ENCODE measurements around the gene CCL13.

Gene CCL13

GRCh38 chr17:34364751-34365150, 8.5 kb downstream of the CCL13 start:
- DNase-seq = no peak

GRCh38 chr17:34365340-34365739, 9.1 kb downstream of the CCL13 start:
- no peak for DNase-seq

GRCh38 chr17:34366010-34366409, 9.7 kb downstream of the CCL13 start:
- no peak for DNase-seq

- no peak for DNase-seq
Measured at GRCh38 chr17:34366529-34367107, 10.3 kb downstream of the CCL13 start.

GRCh38 chr17:34367486-34368195, 11.4 kb downstream of the CCL13 start:
- no peak for DNase-seq

DNA sequence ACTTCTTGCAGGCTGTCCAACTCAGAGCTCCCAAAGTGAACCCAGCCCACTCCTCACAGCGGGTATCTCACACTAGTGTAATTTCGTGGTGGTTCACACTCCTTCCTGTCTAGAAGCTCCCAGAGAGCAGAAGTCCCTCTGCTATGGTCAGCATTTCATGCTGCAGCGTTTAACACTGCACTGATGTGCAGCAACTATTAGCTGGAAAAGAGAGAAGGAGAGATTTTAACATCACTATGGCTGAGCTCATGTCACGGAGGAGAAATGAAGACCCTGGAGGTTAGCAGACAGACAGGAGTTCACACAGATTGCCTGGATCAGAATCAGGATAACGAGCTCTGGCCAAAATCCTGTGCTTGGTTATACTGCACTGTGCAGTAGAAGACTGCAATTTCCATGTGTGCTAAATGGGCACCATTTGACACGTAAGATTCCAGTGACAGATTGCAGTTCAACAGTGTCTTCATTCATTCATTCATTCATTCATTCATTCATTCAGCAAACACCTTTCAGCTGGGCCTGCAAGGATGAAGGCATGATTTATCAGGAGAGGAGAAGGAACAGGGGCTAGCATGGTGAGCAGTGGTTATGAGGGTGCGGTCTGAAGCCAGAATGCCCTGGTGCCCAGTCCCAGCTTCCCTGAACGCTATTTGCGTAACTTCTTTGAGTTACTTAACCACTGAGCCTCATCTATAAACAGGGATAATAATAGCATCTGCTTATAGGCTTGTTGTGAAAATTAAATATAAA, 12.1 kb downstream of the CCL13 start:
- DNase-seq = no peak

GRCh38 chr17:34368946-34369500, 12.7 kb downstream of the CCL13 start:
- no peak for DNase-seq

DNA sequence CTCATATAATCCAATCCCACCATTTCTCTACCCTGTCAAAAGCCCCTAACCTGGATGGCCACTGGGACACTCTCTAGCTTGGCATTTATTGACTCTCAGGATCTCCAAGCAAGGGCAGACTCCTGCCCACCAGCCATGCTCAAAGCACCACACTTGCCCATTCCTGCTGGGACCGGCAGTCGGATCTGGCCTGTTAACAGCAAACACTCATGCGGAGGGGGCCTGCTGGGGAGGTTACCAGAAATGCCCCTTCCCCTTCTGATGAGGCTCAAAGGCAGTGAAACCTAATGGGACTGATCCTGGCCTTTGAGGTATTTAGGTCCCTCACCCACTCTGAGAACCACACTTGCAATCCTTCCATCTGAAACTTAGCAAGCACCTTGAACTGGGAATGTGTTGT, 13.3 kb downstream of the CCL13 start:
- DNase-seq = no peak

- DNase-seq = no peak
Measured at GRCh38 chr17:34370376-34370996, 14.2 kb downstream of the CCL13 start.

- no peak for DNase-seq
Measured at GRCh38 chr17:34370997-34371395, 14.7 kb downstream of the CCL13 start.

DNA sequence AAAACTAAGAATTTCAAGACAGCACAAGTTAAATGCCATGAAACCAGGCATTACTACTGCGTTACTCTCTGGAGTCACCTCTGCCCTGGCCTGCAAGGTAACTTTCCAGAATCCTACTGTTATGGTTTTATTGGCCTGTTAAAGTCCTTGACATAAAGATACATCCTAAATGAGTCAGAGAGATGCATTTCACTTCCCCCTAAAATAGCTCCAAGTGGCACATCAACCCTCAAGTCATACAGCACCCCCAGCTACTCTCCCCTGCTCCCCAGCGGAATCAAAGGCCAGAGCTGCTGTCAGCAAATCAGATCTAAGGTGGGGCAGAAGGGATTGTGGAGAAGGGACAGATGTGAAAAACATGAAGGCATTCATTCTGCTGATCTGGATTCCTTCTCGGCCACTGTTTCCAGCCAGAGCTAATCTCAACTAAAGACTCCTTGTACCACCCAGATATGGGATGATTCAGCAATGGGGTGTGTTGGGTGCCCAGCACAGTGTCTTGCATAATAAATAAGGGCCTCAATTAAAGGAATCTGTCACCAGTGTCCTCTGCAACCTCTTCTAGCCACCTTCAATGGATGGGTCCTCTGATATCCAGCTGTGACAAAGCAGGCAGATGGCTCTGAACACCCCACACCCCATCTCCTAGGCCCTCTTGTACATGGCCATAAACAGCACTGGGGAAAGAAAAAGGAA, 15.3 kb downstream of the CCL13 start:
- DNase-seq = no peak

DNA sequence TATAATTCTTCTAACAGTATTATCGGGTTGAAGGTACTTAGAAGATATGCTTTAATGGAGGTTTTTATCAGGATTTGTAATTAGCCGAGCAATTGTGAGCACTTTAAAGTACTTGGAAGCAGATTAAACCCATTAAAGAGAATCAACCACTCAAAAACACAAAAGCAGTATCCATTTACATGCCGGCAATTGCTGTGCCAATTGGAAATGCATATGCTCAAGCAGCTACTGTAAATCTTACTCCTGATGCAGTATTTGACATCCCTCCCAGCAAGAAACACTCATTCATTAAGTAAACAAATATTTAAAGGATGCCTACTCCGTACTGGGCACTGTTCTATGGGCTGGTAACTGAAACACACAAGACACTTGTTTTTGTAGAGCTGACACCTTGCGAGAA, 18.2 kb downstream of the CCL13 start:
- DNase-seq = no peak

DNA sequence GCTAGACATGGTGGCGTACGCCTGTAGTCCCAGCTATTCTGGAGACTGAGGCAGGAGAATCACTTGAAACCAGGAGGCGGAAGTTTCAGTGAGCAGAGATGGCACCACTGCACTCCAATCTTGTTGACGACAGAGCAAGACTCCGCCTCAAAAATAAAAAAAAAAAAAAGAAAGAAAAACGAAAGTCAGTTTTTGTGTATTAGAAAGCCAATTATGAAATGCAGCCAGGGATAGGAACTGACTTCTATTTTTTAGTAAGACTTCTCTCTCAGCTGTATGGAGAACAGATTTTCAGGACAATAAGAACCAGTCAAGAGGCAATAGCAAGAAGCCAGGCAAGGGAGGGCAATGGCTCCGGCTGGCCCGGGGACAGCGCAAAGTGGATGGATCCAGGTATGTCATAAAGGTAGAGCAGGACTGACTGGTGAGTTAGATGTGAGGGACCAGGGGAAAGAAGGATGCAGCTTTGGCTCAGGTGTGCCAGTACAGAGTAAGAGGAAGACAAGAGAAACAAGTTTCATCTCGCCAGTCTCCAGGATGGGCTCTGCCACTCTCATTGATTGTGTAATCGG, 19.2 kb downstream of the CCL13 start:
- DNase-seq = no peak

DNA sequence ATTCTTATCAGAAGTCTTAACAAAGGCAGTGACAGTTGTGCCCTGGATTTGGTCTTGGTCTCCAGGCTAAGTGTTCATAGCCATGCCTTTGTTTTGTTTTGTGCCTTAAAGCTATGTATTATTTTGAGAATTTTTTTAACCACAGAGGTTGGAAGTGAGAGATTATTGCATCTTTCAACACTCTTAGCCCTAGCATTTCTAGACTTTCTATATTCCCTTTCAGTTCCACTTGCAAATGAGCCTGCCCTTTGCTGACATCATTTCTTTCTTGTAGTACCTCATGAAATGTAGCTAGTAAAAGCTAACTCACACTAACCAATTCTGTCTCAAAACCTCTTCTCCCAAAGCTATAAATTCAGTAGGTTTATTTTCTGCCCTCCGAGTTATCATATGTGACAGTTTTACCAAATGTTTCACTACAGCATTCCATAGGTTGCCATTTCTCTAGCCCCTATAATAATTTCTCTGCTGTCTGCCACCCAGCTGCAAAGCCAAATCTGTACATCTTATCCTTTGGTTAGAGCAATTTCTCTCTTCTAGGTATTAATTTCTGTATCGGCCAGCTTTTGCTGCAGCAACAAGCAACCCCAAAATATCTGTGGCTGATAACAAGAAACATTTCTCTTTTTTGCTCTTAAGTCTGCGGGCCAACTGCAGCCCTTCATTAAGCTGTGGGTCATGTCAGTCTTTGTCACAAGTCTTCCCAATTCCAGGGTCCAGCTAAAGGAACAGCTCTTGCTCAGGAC, 21.0 kb downstream of the CCL13 start:
- no peak for DNase-seq

GRCh38 chr17:34378664-34379101, 22.4 kb downstream of the CCL13 start:
- DNase-seq = no peak

GRCh38 chr17:34379868-34380267, 23.6 kb downstream of the CCL13 start:
- no peak for DNase-seq

GRCh38 chr17:34382621-34383124, 26.4 kb downstream of the CCL13 start:
- DNase-seq = peak in 1 of 2 donors; percentile 3

DNA sequence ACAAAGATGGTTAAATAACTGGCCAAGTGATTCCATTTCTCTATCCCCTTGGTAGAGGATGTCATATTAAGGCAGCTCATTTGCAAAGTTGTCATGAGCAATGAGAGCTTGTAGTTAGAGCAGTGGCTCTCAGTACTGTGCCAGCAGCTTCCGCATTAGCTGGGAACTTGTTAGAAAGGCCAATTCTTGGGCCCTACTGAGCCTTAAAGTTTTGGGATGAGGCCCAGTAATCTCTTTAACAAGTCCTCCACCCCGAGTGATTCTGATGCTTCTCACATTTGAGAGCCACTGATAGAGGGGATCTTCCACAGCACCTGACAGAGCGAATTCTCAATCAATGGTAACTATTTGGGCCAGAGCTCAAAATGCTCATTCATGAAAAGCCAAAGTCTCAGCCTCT, 26.9 kb downstream of the CCL13 start:
- DNase-seq = no peak

DNA sequence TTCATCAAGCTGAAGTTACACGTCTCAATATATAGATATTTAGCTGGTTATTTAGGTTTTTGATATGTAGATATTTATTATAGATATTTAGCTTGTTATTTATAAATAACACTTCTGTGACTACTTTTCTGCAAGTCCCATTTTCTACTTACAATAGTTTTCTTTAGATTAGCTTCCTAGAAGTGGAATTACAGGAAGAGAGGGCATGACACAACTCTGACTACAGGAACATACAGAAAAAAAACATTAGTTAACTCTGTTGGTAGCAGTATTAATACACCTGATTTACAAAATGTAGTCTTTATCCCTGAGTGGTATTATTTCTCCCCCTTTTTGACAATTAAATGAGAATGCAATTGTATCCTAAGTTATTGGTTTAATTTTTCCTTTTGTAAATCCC, 28.0 kb downstream of the CCL13 start:
- no peak for DNase-seq

DNA sequence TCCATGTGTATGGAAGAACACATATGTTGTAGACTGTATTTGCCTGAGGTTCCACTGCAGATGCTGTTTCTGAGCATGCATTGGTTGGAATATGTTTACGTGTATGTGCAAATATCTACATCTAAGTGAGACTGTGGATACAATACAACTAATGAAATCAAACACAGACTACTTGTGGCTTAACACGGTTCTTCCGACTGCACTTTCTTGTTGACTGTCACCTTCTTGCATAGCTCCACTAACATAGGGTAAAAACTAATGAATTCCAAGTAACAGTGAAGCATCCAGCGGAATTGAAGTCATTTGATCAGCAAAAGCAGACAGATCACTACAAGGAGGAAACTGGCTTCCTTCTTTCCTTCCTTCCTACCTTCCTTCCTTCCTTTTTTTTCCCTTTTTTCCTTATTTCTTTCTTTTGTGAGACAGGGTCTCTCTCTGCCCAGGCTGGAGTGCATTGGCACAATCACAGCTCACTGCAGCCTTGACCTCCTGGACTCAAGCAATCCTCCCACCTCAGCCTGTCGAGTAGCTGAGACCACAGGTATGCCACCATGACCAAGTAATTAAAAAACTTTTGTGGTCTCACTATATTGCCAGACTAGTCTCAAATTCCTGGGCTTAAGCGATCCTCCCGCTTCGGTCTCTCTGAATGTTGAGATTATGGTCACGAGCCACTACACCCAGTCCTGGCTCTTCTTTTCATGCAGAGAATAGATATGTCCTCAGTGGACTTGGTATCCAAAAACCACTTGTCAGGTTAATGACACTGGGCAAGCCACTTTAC, 28.7 kb downstream of the CCL13 start:
- no peak for DNase-seq

- DNase-seq = no peak
Measured at GRCh38 chr17:34386343-34386696, 30.0 kb downstream of the CCL13 start.
